Mesendoderm (in vitro differentiated cells): ENCODE measurements around the gene HPGDS.

Source experiments
- DNase-seq: peaks from one replicate; pipeline ENCODE4 v3.0.0; 2013
- H2AK5ac ChIP-seq: 2 replicates; pipeline ENCODE4 v1.6.1; 2013; ENCODE audit warnings: low read length, inconsistent platforms
- H2BK120ac ChIP-seq: 2 replicates; pipeline ENCODE4 v1.6.1; 2013; ENCODE audit warnings: low read depth, mild to moderate bottlenecking, low read length, moderate library complexity, mixed read lengths
- H2BK15ac ChIP-seq: replicated peaks from 2 replicates; pipeline ENCODE4 v1.6.1; 2013; ENCODE audit warnings: low read depth, mild to moderate bottlenecking, moderate library complexity
- H2BK5ac ChIP-seq: 2 replicates; pipeline ENCODE4 v1.6.1; 2013; ENCODE audit warnings: low read length, inconsistent platforms
- H3K18ac ChIP-seq: 2 replicates; pipeline ENCODE4 v1.6.1; 2013; ENCODE audit warnings: mild to moderate bottlenecking, low read length, mixed read lengths
- H3K23ac ChIP-seq: one replicate; pipeline ENCODE4 v1.6.1; 2013; ENCODE audit warnings: low read length
- H3K27ac ChIP-seq: 2 replicates; pipeline ENCODE4 v1.5.1; 2013; ENCODE audit warnings: low read depth, mild to moderate bottlenecking, inconsistent platforms, low read length, moderate library complexity
- H3K27me3 ChIP-seq: 2 replicates; pipeline ENCODE4 v1.6.1; 2013; ENCODE audit warnings: low read length, control low read depth, mild to moderate bottlenecking, inconsistent platforms; ENCODE audit not compliant: insufficient read depth, poor library complexity
- H3K36me3 ChIP-seq: 2 replicates; pipeline ENCODE4 v1.6.1; 2013; ENCODE audit warnings: low read length, inconsistent platforms; ENCODE audit not compliant: control insufficient read depth, insufficient read depth
- H3K4ac ChIP-seq: one replicate; pipeline ENCODE4 v1.6.1; 2013; ENCODE audit warnings: low read depth, mild to moderate bottlenecking, low read length, moderate library complexity
- H3K4me1 ChIP-seq: 2 replicates; pipeline ENCODE4 v1.6.1; 2013; ENCODE audit warnings: low read depth, low read length, inconsistent platforms; ENCODE audit not compliant: control insufficient read depth
- H3K4me2 ChIP-seq: 2 replicates; pipeline ENCODE4 v1.6.1; 2013; ENCODE audit warnings: low read length
- H3K4me3 ChIP-seq: 2 replicates; pipeline ENCODE4 v1.5.1; 2013; ENCODE audit warnings: mild to moderate bottlenecking, low read length
- H3K56ac ChIP-seq: one replicate; pipeline ENCODE4 v1.6.1; 2013; ENCODE audit warnings: low read length
- H3K79me1 ChIP-seq: 2 replicates; pipeline ENCODE4 v1.6.1; 2013; ENCODE audit warnings: low read length, inconsistent platforms
- H3K79me2 ChIP-seq: 2 replicates; pipeline ENCODE4 v1.6.1; 2013; ENCODE audit warnings: mild to moderate bottlenecking, low read length; ENCODE audit not compliant: control insufficient read depth, insufficient read depth
- H3K9ac ChIP-seq: 2 replicates; pipeline ENCODE4 v1.6.1; 2013; ENCODE audit warnings: low read length, inconsistent platforms
- H4K5ac ChIP-seq: one replicate; pipeline ENCODE4 v1.6.1; 2013; ENCODE audit warnings: low read length
- H4K8ac ChIP-seq: one replicate; pipeline ENCODE4 v1.6.1; 2013; ENCODE audit warnings: low read depth, mild to moderate bottlenecking, control low read depth, low read length, moderate library complexity
- WGBS: extraction: QIAGEN DNeasy Blood & Tissue Kit; methylation state at CpG from one replicate; pipeline ENCODE4 v1.1.7; 2013; ENCODE audit warnings: low lambda C conversion rate, missing lambda C conversion rate; ENCODE audit not compliant: insufficient coverage; ENCODE audit errors: extremely low coverage; 5-methylcytosine and 5-hydroxymethylcytosine counted together

The HPGDS gene

GRCh38 chr4:94372228-94372978 lies 29.8 kb upstream of the HPGDS start:
- H3K4me1 ChIP-seq: no peaks in the 10 kb centered on the region
- no peak overlapping the region for H3K56ac ChIP-seq
- no CpG with 5 or more reads among the region's 4 CpGs for WGBS
- H2BK120ac ChIP-seq: no peak overlapping the region
- no peaks in the 10 kb centered on the region for H3K79me1 ChIP-seq
- H3K23ac ChIP-seq: no peak overlapping the region
- no peak overlapping the region for H2BK5ac ChIP-seq
- H2BK15ac ChIP-seq: no peak overlapping the region
- no peak for DNase-seq
- no peak overlapping the region for H3K9ac ChIP-seq
- H2AK5ac ChIP-seq: no peak overlapping the region
- H3K4me3 ChIP-seq: no peak overlapping the region
- H4K8ac ChIP-seq: no peak overlapping the region
- no peak overlapping the region for H3K4me2 ChIP-seq
- H3K18ac ChIP-seq: no peak overlapping the region
- H3K4ac ChIP-seq: no peak overlapping the region
- no peaks in the 10 kb centered on the region for H3K36me3 ChIP-seq
- no peaks in the 10 kb centered on the region for H3K27me3 ChIP-seq
- no peak overlapping the region for H3K27ac ChIP-seq
- no peak overlapping the region for H4K5ac ChIP-seq
- H3K79me2 ChIP-seq: no peaks in the 10 kb centered on the region

- no peak overlapping the region for H3K18ac ChIP-seq
- H3K4me1 ChIP-seq: no peaks in the 10 kb centered on the region
- H3K79me1 ChIP-seq: no peaks in the 10 kb centered on the region
- no peak overlapping the region for H3K4me3 ChIP-seq
- H2BK5ac ChIP-seq: no peak overlapping the region
- no peak overlapping the region for H3K9ac ChIP-seq
- no peak overlapping the region for H3K4me2 ChIP-seq
- H4K5ac ChIP-seq: no peak overlapping the region
- no peak for DNase-seq
- no peak overlapping the region for H2BK15ac ChIP-seq
- H3K27ac ChIP-seq: no peak overlapping the region
- no peaks in the 10 kb centered on the region for H3K36me3 ChIP-seq
- no peaks in the 10 kb centered on the region for H3K27me3 ChIP-seq
- H3K79me2 ChIP-seq: no peaks in the 10 kb centered on the region
- H2BK120ac ChIP-seq: no peak overlapping the region
- no peak overlapping the region for H3K56ac ChIP-seq
- no peak overlapping the region for H4K8ac ChIP-seq
- H3K23ac ChIP-seq: no peak overlapping the region
- no peak overlapping the region for H2AK5ac ChIP-seq
- H3K4ac ChIP-seq: no peak overlapping the region
These were observed 28.7 kb upstream of the HPGDS start for GRCh38 chr4:94371290-94371689.

GRCh38 chr4:94370533-94371254 lies 28.1 kb upstream of the HPGDS start:
- Histone ChIP-seq H3K27me3 (no peaks in the 10 kb centered on the region), H3K4me1 (no peaks in the 10 kb centered on the region), H3K23ac (no peak overlapping the region), H2BK15ac (no peak overlapping the region), H3K4me2 (no peak overlapping the region), H4K5ac (no peak overlapping the region), H3K27ac (no peak overlapping the region), H2AK5ac (no peak overlapping the region), H3K79me2 (no peaks in the 10 kb centered on the region), H3K4me3 (no peak overlapping the region), H3K36me3 (no peaks in the 10 kb centered on the region), H2BK5ac (no peak overlapping the region), H3K18ac (no peak overlapping the region), H4K8ac (no peak overlapping the region), H2BK120ac (no peak overlapping the region), H3K9ac (no peak overlapping the region), H3K56ac (no peak overlapping the region), H3K79me1 (no peaks in the 10 kb centered on the region), H3K4ac (no peak overlapping the region)
- no peak for DNase-seq
- WGBS: no CpG with 5 or more reads among the region's 6 CpGs

- Histone ChIP-seq H3K56ac (no peak overlapping the region), H4K8ac (no peak overlapping the region), H3K23ac (no peak overlapping the region), H3K27ac (no peak overlapping the region), H3K79me1 (no peaks in the 10 kb centered on the region), H3K79me2 (no peaks in the 10 kb centered on the region), H3K4me2 (no peak overlapping the region), H3K27me3 (no peaks in the 10 kb centered on the region), H2BK120ac (no peak overlapping the region), H2BK15ac (no peak overlapping the region), H3K4ac (no peak overlapping the region), H3K4me1 (no peaks in the 10 kb centered on the region), H3K9ac (no peak overlapping the region), H4K5ac (no peak overlapping the region), H3K18ac (no peak overlapping the region), H3K36me3 (no peaks in the 10 kb centered on the region), H2BK5ac (no peak overlapping the region), H3K4me3 (no peak overlapping the region), H2AK5ac (no peak overlapping the region)
- DNase-seq: no peak
- WGBS: no CpG with 5 or more reads among the region's 2 CpGs
These were observed 26.4 kb upstream of the HPGDS start for GRCh38 chr4:94369046-94369445.

- Histone ChIP-seq H3K4me1 (no peaks in the 10 kb centered on the region), H4K8ac (no peak overlapping the region), H2BK15ac (no peak overlapping the region), H3K36me3 (no peaks in the 10 kb centered on the region), H3K23ac (no peak overlapping the region), H2BK120ac (no peak overlapping the region), H4K5ac (no peak overlapping the region), H3K4me3 (no peak overlapping the region), H3K9ac (no peak overlapping the region), H3K79me1 (no peaks in the 10 kb centered on the region), H2BK5ac (no peak overlapping the region), H3K79me2 (no peaks in the 10 kb centered on the region), H2AK5ac (no peak overlapping the region), H3K56ac (no peak overlapping the region), H3K4ac (no peak overlapping the region), H3K27me3 (no peaks in the 10 kb centered on the region), H3K27ac (no peak overlapping the region), H3K18ac (no peak overlapping the region), H3K4me2 (no peak overlapping the region)
- no CpG with 5 or more reads among the region's 1 CpG for WGBS
- no peak for DNase-seq
These were observed 25.8 kb upstream of the HPGDS start for GRCh38 chr4:94368459-94368858.
